HEK293 (cell line): ENCODE measurements around the gene MAP2.

Source experiments
- CTCF ChIA-PET: fragments of 350-600 bp; formaldehyde crosslinking; extraction: SDS; loops from one replicate; lab custom pipeline; 2021; ENCODE audit warnings: antibody characterized with exemption; lab: Yijun Ruan, JAX
- POLR2A ChIA-PET: fragments of 300-600 bp; formaldehyde crosslinking; extraction: SDS; loops from one replicate; lab custom pipeline; 2020; ENCODE audit warnings: antibody characterized with exemption, inconsistent platforms; lab: Yijun Ruan, JAX
- H3K27ac ChIP-seq: fragments of 200-500 bp; sonication (Bioruptor generic); 2 replicates; pipeline ENCODE4 v1.5.1; 2014; ENCODE audit warnings: low read depth, low read length, control low read depth, inconsistent platforms; ENCODE audit errors: extremely low read depth
- H3K36me3 ChIP-seq, 2 experiments: fragments of 200-500 bp in 1 of 2; sonication (Bioruptor generic) in 1 of 2; 1 replicate in 1 of 2; 2 replicates in 1 of 2; pipeline ENCODE4 v1.5.1; 2014 to 2017; ENCODE audit warnings: inconsistent platforms in 2 of 2, low read length in 2 of 2; ENCODE audit not compliant: control insufficient read depth in 2 of 2, insufficient read depth in 1 of 2
- H3K4me1 ChIP-seq: fragments of 200-500 bp; sonication (Bioruptor generic); 2 replicates; pipeline ENCODE4 v1.5.1; 2014; ENCODE audit warnings: mild to moderate bottlenecking, low read length, inconsistent platforms; ENCODE audit not compliant: control insufficient read depth, insufficient read depth
- H3K4me3 ChIP-seq: 2 replicates; pipeline ENCODE4 v1.5.1; 2011; ENCODE audit warnings: low read depth, mild to moderate bottlenecking, control low read depth, low read length, moderate library complexity
- H3K9me3 ChIP-seq: fragments of 200-500 bp; sonication (Bioruptor generic); 2 replicates; pipeline ENCODE4 v1.5.1; 2014; ENCODE audit warnings: low read depth, low read length, inconsistent platforms; ENCODE audit not compliant: control insufficient read depth, insufficient read depth
- ELK4 ChIP-seq: IDR thresholded peaks from 2 replicates; pipeline ENCODE4 v1.6.1; 2011; ENCODE audit warnings: mild to moderate bottlenecking, low read depth, low read length, borderline replicate concordance
- GFI1B ChIP-seq: fragments of 450-650 bp; formaldehyde crosslinking; IDR thresholded peaks from 2 replicates; pipeline ENCODE4 v1.5.1; 2016; ENCODE audit warnings: missing biosample characterization, missing genetic modification characterization
- GLIS2 ChIP-seq: fragments of 450-650 bp; formaldehyde crosslinking; IDR thresholded peaks from 2 replicates; pipeline ENCODE4 v1.5.1; 2016; ENCODE audit warnings: missing biosample characterization, missing genetic modification characterization
- OVOL3 ChIP-seq: fragments of 450-650 bp; formaldehyde crosslinking; IDR thresholded peaks from 2 replicates; pipeline ENCODE4 v1.5.1; 2016; ENCODE audit warnings: missing biosample characterization, missing genetic modification characterization
- SCRT2 ChIP-seq: fragments of 450-650 bp; formaldehyde crosslinking; IDR thresholded peaks from 2 replicates; pipeline ENCODE4 v1.5.1; 2016; ENCODE audit warnings: missing biosample characterization, missing genetic modification characterization
- SETDB1 ChIP-seq: IDR thresholded peaks from one replicate; pipeline ENCODE4 v1.6.1; 2017; ENCODE audit warnings: mild to moderate bottlenecking, low read length, moderate library complexity, mixed read lengths; ENCODE audit not compliant: insufficient read length
- SP7 ChIP-seq: fragments of 450-650 bp; formaldehyde crosslinking; IDR thresholded peaks from 2 replicates; pipeline ENCODE4 v1.5.1; 2016; ENCODE audit warnings: missing biosample characterization, missing genetic modification characterization
- ZBTB21 ChIP-seq: fragments of 450-650 bp; formaldehyde crosslinking; IDR thresholded peaks from 2 replicates; pipeline ENCODE4 v1.5.1; 2017; ENCODE audit warnings: missing biosample characterization, missing genetic modification characterization
- ZBTB44 ChIP-seq: fragments of 450-650 bp; IDR thresholded peaks from 2 replicates; pipeline ENCODE4 v1.5.1; 2018; ENCODE audit warnings: missing biosample characterization, mild to moderate bottlenecking, missing genetic modification characterization
- ZBTB6 ChIP-seq: fragments of 450-650 bp; formaldehyde crosslinking; IDR thresholded peaks from 2 replicates; pipeline ENCODE4 v1.5.1; 2017; ENCODE audit warnings: missing biosample characterization, missing genetic modification characterization
- ZNF114 ChIP-seq: fragments of 450-650 bp; formaldehyde crosslinking; IDR thresholded peaks from 2 replicates; pipeline ENCODE4 v1.5.0; 2017; ENCODE audit warnings: missing biosample characterization, missing genetic modification characterization
- ZNF221 ChIP-seq: fragments of 450-650 bp; formaldehyde crosslinking; IDR thresholded peaks from 2 replicates; pipeline ENCODE4 v1.5.1; 2017; ENCODE audit warnings: missing biosample characterization, missing genetic modification characterization, borderline replicate concordance
- ZNF274 ChIP-seq, 2 experiments: fragments of 200-500 bp in 1 of 2; fragments of 450-650 bp in 1 of 2; sonication (Bioruptor generic) in 1 of 2; formaldehyde crosslinking in 1 of 2; IDR thresholded peaks; 2 replicates each; pipeline versions ENCODE4 v1.5.1 to v1.6.1; 2014 to 2016; ENCODE audit warnings: borderline replicate concordance in 1 of 2, inconsistent platforms in 1 of 2, low read length in 1 of 2, missing biosample characterization in 1 of 2, missing genetic modification characterization in 1 of 2
- ZNF311 ChIP-seq: fragments of 450-650 bp; formaldehyde crosslinking; IDR thresholded peaks from 2 replicates; pipeline ENCODE4 v1.5.1; 2017; ENCODE audit warnings: missing biosample characterization, missing genetic modification characterization, borderline replicate concordance
- ZNF398 ChIP-seq: fragments of 450-650 bp; formaldehyde crosslinking; IDR thresholded peaks from 2 replicates; pipeline ENCODE4 v1.5.1; 2017; ENCODE audit warnings: missing biosample characterization, missing genetic modification characterization
- ZNF530 ChIP-seq: fragments of 450-650 bp; formaldehyde crosslinking; IDR thresholded peaks from 2 replicates; pipeline ENCODE4 v1.5.1; 2016; ENCODE audit warnings: low read depth, missing biosample characterization, missing genetic modification characterization
- ZNF585B ChIP-seq: fragments of 450-650 bp; formaldehyde crosslinking; IDR thresholded peaks from 2 replicates; pipeline ENCODE4 v1.5.1; 2016; ENCODE audit warnings: missing biosample characterization, missing genetic modification characterization
- ZNF610 ChIP-seq: fragments of 450-650 bp; formaldehyde crosslinking; IDR thresholded peaks from 2 replicates; pipeline ENCODE4 v1.5.1; 2016; ENCODE audit warnings: missing biosample characterization, missing genetic modification characterization, borderline replicate concordance
- ZNF621 ChIP-seq: fragments of 450-650 bp; formaldehyde crosslinking; IDR thresholded peaks from 2 replicates; pipeline ENCODE4 v1.5.1; 2017; ENCODE audit warnings: missing biosample characterization, missing genetic modification characterization
- ZNF670 ChIP-seq: fragments of 450-650 bp; formaldehyde crosslinking; IDR thresholded peaks from 2 replicates; pipeline ENCODE4 v1.5.1; 2016; ENCODE audit warnings: missing biosample characterization, missing genetic modification characterization, low read depth

The MAP2 gene

GRCh38 chr2:209519271-209519670 is 95.4 kb downstream of the MAP2 start (continued):
- TF ChIP-seq SP7 = no peak
- TF ChIP-seq ZNF585B = no peak
- TF ChIP-seq SETDB1 = no peak

- Histone ChIP-seq H3K9me3 (no peaks in the 10 kb centered on the region), H3K4me1 (no peaks in the 10 kb centered on the region), H3K4me3 (no peak overlapping the region), H3K36me3 (no peaks in the 10 kb centered on the region), H3K27ac (no peak overlapping the region)
- TF ChIP-seq ZNF221 (tag by site-specific recombination) (no peak), ZNF621 (tag by site-specific recombination) (no peak), ZBTB44 (no peak), OVOL3 (tag by site-specific recombination) (no peak), ZNF398 (tag by site-specific recombination) (no peak), ZNF670 (tag by site-specific recombination) (no peak), ZNF274 (IDR thresholded peaks at IDR 0.05; ENCODE audit: low read length) (no peak), ZNF274 (tag by site-specific recombination; IDR thresholded peaks at IDR 0.05; ENCODE audit: borderline replicate concordance) (no peak), SCRT2 (tag by site-specific recombination) (no peak), ELK4 (no peak), ZNF114 (tag by site-specific recombination) (no peak), GFI1B (tag by site-specific recombination) (no peak), ZBTB6 (no peak), ZNF530 (tag by site-specific recombination) (no peak), ZNF311 (tag by site-specific recombination) (no peak), GLIS2 (no peak), ZNF610 (no peak), ZBTB21 (tag by site-specific recombination) (no peak)
- POLR2A ChIA-PET = no interaction called here
- CTCF ChIA-PET = interaction anchor here (0.6 kb wide), 1 partner anchor 344 kb away, joined by 5 read pairs; no protein-coding TSS in a partner anchor
These were observed 96.1 kb downstream of the MAP2 start for GRCh38 chr2:209519906-209520305.
